GM12878 (cell line): ENCODE data around the gene CTIF. TPM values are rescaled to one million over a fixed set of nuclear protein-coding genes. Genes with fewer than 3 reads are reported as not detected.

Source experiments
- BCLAF1 ChIP-seq: fragments of 450-650 bp; IDR thresholded peaks from 2 replicates; pipeline ENCODE4 v1.6.1; 2017; ENCODE audit warnings: antibody characterized with exemption, mild to moderate bottlenecking, moderate library complexity
- E4F1 ChIP-seq: fragments of 450-650 bp; IDR thresholded peaks from 2 replicates; pipeline ENCODE4 v1.6.1; 2018; ENCODE audit warnings: borderline replicate concordance, mild to moderate bottlenecking; ENCODE audit not compliant: partially characterized antibody
- GABPA ChIP-seq: IDR thresholded peaks from 2 replicates; pipeline ENCODE4 v1.6.1; 2014; ENCODE audit warnings: antibody characterized with exemption, low read depth, mild to moderate bottlenecking, inconsistent platforms
- HDAC2 ChIP-seq: fragments of 200-600 bp; sonication (generic); IDR thresholded peaks from 2 replicates; pipeline ENCODE4 v1.6.1; 2017
- HDAC6 ChIP-seq: fragments of 200-600 bp; sonication (generic); IDR thresholded peaks from one replicate; pipeline ENCODE4 v1.8.0; 2017; ENCODE audit warnings: antibody characterized with exemption; ENCODE audit not compliant: unreplicated experiment
- MEF2B ChIP-seq: fragments of 450-650 bp; IDR thresholded peaks from 2 replicates; pipeline ENCODE4 v1.6.1; 2018; ENCODE audit warnings: mild to moderate bottlenecking, moderate library complexity; ENCODE audit not compliant: partially characterized antibody, poor library complexity, severe bottlenecking
- polyA plus RNA-seq, 11 experiments: library from polyadenylated mRNA; depleted of rRNA in 4 of 11; unstranded in 6 of 11; stranded (reverse) in 5 of 11; fragments of >200 nt; fragmentation: Nextera tagmentation in 4 of 11; fragmentation: Illumina TruSeq in 1 of 11; extraction: Ambion mirVana in 4 of 11; extraction: Trizol in 1 of 11; gene quantifications; 1 replicate in 1 of 11; 2 replicates in 10 of 11; pipeline versions ENCODE4 v1.2.1 to v1.2.3, GENCODE V29; 2011 to 2016; ENCODE audit warnings: inconsistent platforms in 2 of 11, missing spikeins in 2 of 11, low read depth in 1 of 11
- total RNA-seq, 4 experiments: library from RNA; depleted of rRNA in 3 of 4; stranded (reverse); fragments of >200 nt in 3 of 4; fragmentation: Illumina TruSeq in 1 of 4; extraction: Trizol in 1 of 4; gene quantifications; 2 replicates each; pipeline versions ENCODE4 v1.2.1 to v1.2.3, GENCODE V29; 2013 to 2021

CTIF gene
- total and polyA plus RNA-seq, 10 of the 15 experiments (the other 5 are each of a cell fraction or from before 2014, with no cell fraction given), result 0.06 to 11.6 (median 2.5) TPM

GRCh38 chr18:48529796-48530195 lies 9.0 kb upstream of the CTIF start (continued):
- no peak for TF ChIP-seq BCLAF1
- TF ChIP-seq GABPA, result no peak
- TF ChIP-seq E4F1, result no peak
- no peak for TF ChIP-seq HDAC6
- TF ChIP-seq MEF2B, result no peak
- TF ChIP-seq HDAC2, result no peak
